Gastroesophageal sphincter (tissue), 4 donors: ENCODE data around the gene UTP14A. TPM values are rescaled to one million over a fixed set of nuclear protein-coding genes. Genes with fewer than 3 reads are reported as not detected.

Experiments used
- ATAC-seq: fragments of 150-250 bp; one replicate; pipeline ENCODE4 v1.9.1; 2016; ENCODE audit warnings: mild to moderate bottlenecking, moderate library complexity
- H3K27ac ChIP-seq, 4 donors: fragments of 200-600 bp; sonication (generic) in 3 of 4; 1 replicate in 3 of 4; 2 replicates in 1 of 4; pipeline ENCODE4 v1.5.1; 2016 to 2019
- H3K27me3 ChIP-seq: fragments of 200-600 bp; sonication (generic); one replicate; pipeline ENCODE4 v1.5.1; 2019
- H3K36me3 ChIP-seq, 2 donors: fragments of 200-600 bp; sonication (generic); one replicate each; pipeline ENCODE4 v1.5.1; 2019; ENCODE audit warnings: control low read depth in 1 of 2
- H3K4me1 ChIP-seq, 3 donors: fragments of 200-600 bp; sonication (generic); 1 replicate in 2 of 3; 2 replicates in 1 of 3; pipeline ENCODE4 v1.5.1; 2016 to 2019; ENCODE audit warnings: control low read depth in 2 of 3
- H3K4me3 ChIP-seq, 2 donors: fragments of 200-600 bp; sonication (generic); one replicate each; pipeline ENCODE4 v1.5.1; 2019; ENCODE audit warnings: mild to moderate bottlenecking in 1 of 2, moderate library complexity in 1 of 2
- H3K9me3 ChIP-seq, 3 donors: fragments of 200-600 bp; sonication (generic); one replicate each; pipeline ENCODE4 v1.5.1; 2017 to 2019; ENCODE audit warnings: control low read depth in 2 of 3
- EP300 ChIP-seq: sonication (generic); formaldehyde crosslinking; IDR thresholded peaks from one replicate; pipeline ENCODE4 v1.6.1; 2017; ENCODE audit warnings: antibody characterized with exemption, mild to moderate bottlenecking
- POLR2A ChIP-seq, 2 donors: fragments of 450-650 bp; IDR thresholded peaks; one replicate each; pipeline ENCODE4 v1.6.1; 2017; ENCODE audit warnings: antibody characterized with exemption in 2 of 2, mild to moderate bottlenecking in 2 of 2, moderate library complexity in 1 of 2
- POLR2AphosphoS5 ChIP-seq: sonication (generic); formaldehyde crosslinking; IDR thresholded peaks from one replicate; pipeline ENCODE4 v1.6.1; 2017; ENCODE audit warnings: antibody characterized with exemption
- WGBS, 2 donors: methylation state at CpG; one replicate each; pipeline ENCODE4 v1.1.5; 2018; ENCODE audit warnings: low coverage in 1 of 2; 5-methylcytosine and 5-hydroxymethylcytosine counted together
- total RNA-seq, 4 donors: library from RNA; depleted of rRNA; stranded (reverse); fragments of >200 nt; gene quantifications; one replicate each; pipeline ENCODE4 v1.1.0, GENCODE V29; 2016
- TF ChIP-seq, protein P1 (sequence below), 4 experiments: fragments of 200-600 bp in 2 of 4; fragments of 450-650 bp in 2 of 4; sonication (generic) in 1 of 4; IDR thresholded peaks; one replicate each; pipeline ENCODE4 v1.5.1; 2017 to 2019; ENCODE audit warnings: antibody characterized with exemption in 4 of 4, mild to moderate bottlenecking in 2 of 4, moderate library complexity in 2 of 4

The UTP14A gene
- total RNA-seq, 4 donors from 2014 or later, result 12.5 to 17.6 (median 15.9) TPM

- no peaks in the 10 kb centered on the region for H3K27me3 ChIP-seq
- H3K9me3 ChIP-seq, result no peaks in the 10 kb centered on the region
- no peak overlapping the region for H3K27ac ChIP-seq
- no peak overlapping the region for H3K4me3 ChIP-seq
- H3K36me3 ChIP-seq, result no peaks in the 10 kb centered on the region
- TF ChIP-seq, protein P1, sequence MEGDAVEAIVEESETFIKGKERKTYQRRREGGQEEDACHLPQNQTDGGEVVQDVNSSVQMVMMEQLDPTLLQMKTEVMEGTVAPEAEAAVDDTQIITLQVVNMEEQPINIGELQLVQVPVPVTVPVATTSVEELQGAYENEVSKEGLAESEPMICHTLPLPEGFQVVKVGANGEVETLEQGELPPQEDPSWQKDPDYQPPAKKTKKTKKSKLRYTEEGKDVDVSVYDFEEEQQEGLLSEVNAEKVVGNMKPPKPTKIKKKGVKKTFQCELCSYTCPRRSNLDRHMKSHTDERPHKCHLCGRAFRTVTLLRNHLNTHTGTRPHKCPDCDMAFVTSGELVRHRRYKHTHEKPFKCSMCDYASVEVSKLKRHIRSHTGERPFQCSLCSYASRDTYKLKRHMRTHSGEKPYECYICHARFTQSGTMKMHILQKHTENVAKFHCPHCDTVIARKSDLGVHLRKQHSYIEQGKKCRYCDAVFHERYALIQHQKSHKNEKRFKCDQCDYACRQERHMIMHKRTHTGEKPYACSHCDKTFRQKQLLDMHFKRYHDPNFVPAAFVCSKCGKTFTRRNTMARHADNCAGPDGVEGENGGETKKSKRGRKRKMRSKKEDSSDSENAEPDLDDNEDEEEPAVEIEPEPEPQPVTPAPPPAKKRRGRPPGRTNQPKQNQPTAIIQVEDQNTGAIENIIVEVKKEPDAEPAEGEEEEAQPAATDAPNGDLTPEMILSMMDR (IDR thresholded peaks at IDR 0.05), result no peak
- TF ChIP-seq POLR2AphosphoS5, result no peak
- TF ChIP-seq POLR2A (IDR thresholded peaks at IDR 0.05), result no peak
- no peak for TF ChIP-seq EP300
- peaks cover 0 to 7% (median 0%) of the 10 kb centered on the region in 3 donors for H3K4me1 ChIP-seq
- no peak for ATAC-seq
- 67 to 78% methylated on average over 1 to 4 of the region's 5 CpGs for WGBS, 2 donors
Measured at GRCh38 chrX:129976441-129976840, 70.5 kb downstream of the UTP14A start.

Other genes with a start within 250 kb of the UTP14A start
- 10 to 100 TPM in 1 of 4 donors, 1 to 10 TPM in 2, under 1 TPM in 1; 0.93 to 11.2 (median 6.5) TPM for gene XPNPEP2, start 167.2 kb upstream of the UTP14A start, total RNA-seq
- 1 to 10 TPM; 1.9 to 8.2 (median 5.3) TPM for gene SASH3, start 126.2 kb upstream of the UTP14A start, total RNA-seq
- gene ZDHHC9, start 62.3 kb upstream of the UTP14A start, total RNA-seq, result 10 to 100 TPM in 3 of 4 donors, 1 to 10 TPM in 1; 5.4 to 17.1 (median 14.4) TPM
- gene BCORL1, start 76.5 kb downstream of the UTP14A start, total RNA-seq, result 10 to 100 TPM in 1 of 4 donors, 1 to 10 TPM in 3; 2.8 to 10.4 (median 6.6) TPM
- gene ELF4, start 204.3 kb downstream of the UTP14A start, total RNA-seq, result 1 to 10 TPM; 4.5 to 9.5 (median 7.5) TPM